ENCODE measurements around the gene NFKB1.

DNA sequence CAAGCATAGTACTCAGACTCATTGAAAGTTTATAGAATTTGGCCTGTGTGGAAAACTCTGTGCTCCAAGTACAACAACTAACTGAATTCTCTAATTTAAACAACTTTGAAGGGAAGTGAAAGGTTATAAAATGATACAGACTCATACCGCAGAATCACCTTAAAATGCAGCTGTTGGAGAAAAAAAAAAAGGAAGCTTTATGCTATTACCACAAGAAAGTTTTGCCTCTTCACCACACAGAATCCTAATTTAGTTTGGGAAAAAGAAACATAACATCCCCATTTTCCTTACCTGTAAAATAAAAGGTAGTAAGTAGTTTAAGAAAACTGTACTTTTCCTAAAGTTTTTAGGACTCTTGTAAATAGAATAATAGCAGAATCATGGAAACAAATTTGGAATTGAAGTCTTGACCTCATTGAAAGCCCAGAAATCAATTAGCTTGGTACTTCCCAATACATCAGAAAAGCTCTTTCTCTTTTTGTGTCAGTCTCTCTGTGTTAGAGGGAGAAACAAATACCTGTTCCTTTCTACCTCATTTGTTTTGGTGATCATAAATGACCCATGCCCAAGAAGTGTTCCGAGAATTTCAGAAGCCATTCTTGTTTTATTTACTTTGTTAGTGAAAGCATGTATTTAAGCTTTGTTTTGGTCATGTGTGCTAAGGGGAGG, 78.8 kb downstream of the NFKB1 start:
- TF ChIP-seq, protein P1, sequence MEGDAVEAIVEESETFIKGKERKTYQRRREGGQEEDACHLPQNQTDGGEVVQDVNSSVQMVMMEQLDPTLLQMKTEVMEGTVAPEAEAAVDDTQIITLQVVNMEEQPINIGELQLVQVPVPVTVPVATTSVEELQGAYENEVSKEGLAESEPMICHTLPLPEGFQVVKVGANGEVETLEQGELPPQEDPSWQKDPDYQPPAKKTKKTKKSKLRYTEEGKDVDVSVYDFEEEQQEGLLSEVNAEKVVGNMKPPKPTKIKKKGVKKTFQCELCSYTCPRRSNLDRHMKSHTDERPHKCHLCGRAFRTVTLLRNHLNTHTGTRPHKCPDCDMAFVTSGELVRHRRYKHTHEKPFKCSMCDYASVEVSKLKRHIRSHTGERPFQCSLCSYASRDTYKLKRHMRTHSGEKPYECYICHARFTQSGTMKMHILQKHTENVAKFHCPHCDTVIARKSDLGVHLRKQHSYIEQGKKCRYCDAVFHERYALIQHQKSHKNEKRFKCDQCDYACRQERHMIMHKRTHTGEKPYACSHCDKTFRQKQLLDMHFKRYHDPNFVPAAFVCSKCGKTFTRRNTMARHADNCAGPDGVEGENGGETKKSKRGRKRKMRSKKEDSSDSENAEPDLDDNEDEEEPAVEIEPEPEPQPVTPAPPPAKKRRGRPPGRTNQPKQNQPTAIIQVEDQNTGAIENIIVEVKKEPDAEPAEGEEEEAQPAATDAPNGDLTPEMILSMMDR (IDR thresholded peaks at IDR 0.05), result no peak
- TF ChIP-seq POLR2A (IDR thresholded peaks at IDR 0.05), result no peak

Data from uterus (tissue), 2 donors.